ENCODE data around the gene FAM131B. TPM values are rescaled to one million over a fixed set of nuclear protein-coding genes. Genes with fewer than 3 reads are reported as not detected.

Gene FAM131B
- polyA plus RNA-seq, 1 donor (not counting 4 experiments of a cell fraction or from before 2014, with no cell fraction given): 0.21 TPM

DNA sequence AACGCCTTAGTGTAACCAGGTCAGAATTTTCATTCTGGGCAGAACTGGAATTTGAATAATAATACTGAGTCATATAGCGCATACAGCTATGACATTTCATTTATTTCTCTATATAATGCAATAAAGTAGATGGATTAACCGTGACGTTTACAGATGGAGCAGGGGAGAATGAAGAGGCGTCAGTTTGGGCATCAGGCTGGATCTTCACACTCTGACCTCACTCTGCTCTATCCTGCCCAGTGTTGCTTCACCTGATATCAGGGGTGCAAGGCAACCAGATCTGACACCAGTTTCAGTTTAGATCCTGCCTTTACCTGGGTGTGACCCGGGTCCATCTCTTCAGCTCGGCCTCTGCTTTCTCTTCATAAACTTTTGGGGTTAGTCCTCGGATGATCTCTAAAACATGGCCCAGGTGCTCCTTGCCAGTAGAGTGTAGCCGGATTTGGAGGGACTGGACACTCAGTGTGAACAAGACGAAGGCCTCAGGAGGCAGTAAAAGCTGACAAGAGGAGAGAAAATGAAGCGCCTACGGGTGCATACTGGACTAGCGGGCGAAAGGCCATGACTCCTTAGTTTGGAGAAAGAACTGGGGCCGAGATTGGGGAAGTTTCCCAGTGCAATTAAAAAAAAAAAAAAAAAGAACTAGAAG is 17.2 kb upstream of the FAM131B start:
- Histone ChIP-seq H3K27ac (ENCODE audit: control insufficient read depth, insufficient read depth, low read length) (peak overlapping the region; percentile 92), H3K79me2 (ENCODE audit: control insufficient read depth, insufficient read depth, low read length) (peaks cover 34% of the 10 kb centered on the region), H3K9me1 (ENCODE audit: control insufficient read depth, extremely low read depth, insufficient read depth, low read length) (peaks cover 4% of the 10 kb centered on the region), H2AFZ (ENCODE audit: control insufficient read depth, low read length) (peak overlapping the region; percentile 60), H3K4me3 (ENCODE audit: control insufficient read depth in 2 of 3, extremely low read depth in 1 of 3, insufficient read depth in 2 of 3, low read depth in 1 of 3, low read length in 3 of 3) (peak overlapping the region; percentile 65 to 92 (median 75)), H3K9ac (ENCODE audit: control insufficient read depth, extremely low read depth, insufficient read depth, low read length) (peak overlapping the region; percentile 91), H4K20me1 (ENCODE audit: control insufficient read depth, extremely low read depth, insufficient read depth, low read length) (peaks cover 12% of the 10 kb centered on the region), H3K36me3 (ENCODE audit: control insufficient read depth in 2 of 2, extremely low read depth in 1 of 2, insufficient read depth in 2 of 2, low read length in 2 of 2) (peaks cover 11 to 12% of the 10 kb centered on the region in 2 experiments), H3K4me2 (ENCODE audit: control insufficient read depth, extremely low read depth, insufficient read depth, low read depth, low read length) (peak overlapping the region; percentile 98), H3K4me1 (ENCODE audit: control insufficient read depth, extremely low read depth, insufficient read depth, low read length) (peaks cover 50% of the 10 kb centered on the region), H3K9me3 (ENCODE audit: control insufficient read depth, low read depth, low read length) (no peaks in the 10 kb centered on the region), H3K27me3 (ENCODE audit: control insufficient read depth, extremely low read depth, insufficient read depth, low read length) (no peaks in the 10 kb centered on the region)
- dilution Hi-C loops (cut with MboI; ENCODE audit: extremely low pct_ligation_motif_present, low sequenced_read_pairs): no loop called here
- TF ChIP-seq, protein P1, sequence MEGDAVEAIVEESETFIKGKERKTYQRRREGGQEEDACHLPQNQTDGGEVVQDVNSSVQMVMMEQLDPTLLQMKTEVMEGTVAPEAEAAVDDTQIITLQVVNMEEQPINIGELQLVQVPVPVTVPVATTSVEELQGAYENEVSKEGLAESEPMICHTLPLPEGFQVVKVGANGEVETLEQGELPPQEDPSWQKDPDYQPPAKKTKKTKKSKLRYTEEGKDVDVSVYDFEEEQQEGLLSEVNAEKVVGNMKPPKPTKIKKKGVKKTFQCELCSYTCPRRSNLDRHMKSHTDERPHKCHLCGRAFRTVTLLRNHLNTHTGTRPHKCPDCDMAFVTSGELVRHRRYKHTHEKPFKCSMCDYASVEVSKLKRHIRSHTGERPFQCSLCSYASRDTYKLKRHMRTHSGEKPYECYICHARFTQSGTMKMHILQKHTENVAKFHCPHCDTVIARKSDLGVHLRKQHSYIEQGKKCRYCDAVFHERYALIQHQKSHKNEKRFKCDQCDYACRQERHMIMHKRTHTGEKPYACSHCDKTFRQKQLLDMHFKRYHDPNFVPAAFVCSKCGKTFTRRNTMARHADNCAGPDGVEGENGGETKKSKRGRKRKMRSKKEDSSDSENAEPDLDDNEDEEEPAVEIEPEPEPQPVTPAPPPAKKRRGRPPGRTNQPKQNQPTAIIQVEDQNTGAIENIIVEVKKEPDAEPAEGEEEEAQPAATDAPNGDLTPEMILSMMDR (optimal IDR thresholded peaks at IDR 0.05 in 1 of 3, IDR thresholded peaks at IDR 0.05 in 1 of 3, conservative IDR thresholded peaks at IDR 0.05 in 1 of 3; ENCODE audit: extremely low read depth in 1 of 3, insufficient read depth in 2 of 3, low read length in 3 of 3): no peak
- TF ChIP-seq EZH2 (IDR thresholded peaks at IDR 0.05; ENCODE audit: low read length): no peak
- FAIRE-seq (no peak), DNase-seq (ENCODE audit: low read depth, low spot score) (no peak)

DNA sequence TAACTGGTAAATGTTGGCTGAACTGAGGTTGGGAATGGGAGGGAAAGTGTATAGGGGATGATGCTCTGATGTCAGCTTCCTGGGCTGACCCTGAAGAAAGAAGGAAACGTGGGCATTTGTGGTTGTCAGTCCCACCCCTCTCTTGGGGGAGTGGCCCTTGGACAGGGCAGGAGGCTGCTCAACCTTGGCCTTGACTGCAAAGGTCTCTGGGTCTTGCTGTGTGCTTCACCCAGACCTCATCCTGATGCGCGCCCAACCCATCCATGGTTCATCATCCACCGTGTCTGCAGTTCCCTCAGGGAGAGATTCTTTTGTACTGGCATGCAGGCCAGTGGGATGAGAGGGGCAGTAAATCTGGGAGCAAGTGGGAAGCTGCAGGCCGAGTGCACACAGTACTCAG is 13.9 kb upstream of the FAM131B start:
- Histone ChIP-seq H3K4me1 (ENCODE audit: control insufficient read depth, extremely low read depth, insufficient read depth, low read length) (peaks cover 36% of the 10 kb centered on the region), H3K9me1 (ENCODE audit: control insufficient read depth, extremely low read depth, insufficient read depth, low read length) (no peaks in the 10 kb centered on the region), H3K9ac (ENCODE audit: control insufficient read depth, extremely low read depth, insufficient read depth, low read length) (no peak overlapping the region), H4K20me1 (ENCODE audit: control insufficient read depth, extremely low read depth, insufficient read depth, low read length) (no peaks in the 10 kb centered on the region), H2AFZ (ENCODE audit: control insufficient read depth, low read length) (no peak overlapping the region), H3K79me2 (ENCODE audit: control insufficient read depth, insufficient read depth, low read length) (peaks cover under 1% of the 10 kb centered on the region), H3K27ac (ENCODE audit: control insufficient read depth, insufficient read depth, low read length) (no peak overlapping the region), H3K4me3 (ENCODE audit: control insufficient read depth in 2 of 3, extremely low read depth in 1 of 3, insufficient read depth in 2 of 3, low read depth in 1 of 3, low read length in 3 of 3) (no peak overlapping the region), H3K9me3 (ENCODE audit: control insufficient read depth, low read depth, low read length) (no peaks in the 10 kb centered on the region), H3K4me2 (ENCODE audit: control insufficient read depth, extremely low read depth, insufficient read depth, low read depth, low read length) (no peak overlapping the region), H3K27me3 (ENCODE audit: control insufficient read depth, extremely low read depth, insufficient read depth, low read length) (no peaks in the 10 kb centered on the region), H3K36me3 (ENCODE audit: control insufficient read depth in 2 of 2, extremely low read depth in 1 of 2, insufficient read depth in 2 of 2, low read length in 2 of 2) (no peaks in the 10 kb centered on the region)
- FAIRE-seq (no peak), DNase-seq (ENCODE audit: low read depth, low spot score) (no peak)
- TF ChIP-seq, protein P1 (optimal IDR thresholded peaks at IDR 0.05 in 1 of 3, IDR thresholded peaks at IDR 0.05 in 1 of 3, conservative IDR thresholded peaks at IDR 0.05 in 1 of 3; ENCODE audit: extremely low read depth in 1 of 3, insufficient read depth in 2 of 3, low read length in 3 of 3): no peak
- no peak for TF ChIP-seq EZH2 (IDR thresholded peaks at IDR 0.05; ENCODE audit: low read length)
- dilution Hi-C loops (cut with MboI; ENCODE audit: extremely low pct_ligation_motif_present, low sequenced_read_pairs): no loop called here
